NCI-H2107 (cell line): Measurements from ENCODE around the gene SLAMF6.

ENCODE experiments used
- DNase-seq: peaks from one replicate; lab custom pipeline; 2025; lab: John Stamatoyannopoulos, UW

SLAMF6 gene

DNA sequence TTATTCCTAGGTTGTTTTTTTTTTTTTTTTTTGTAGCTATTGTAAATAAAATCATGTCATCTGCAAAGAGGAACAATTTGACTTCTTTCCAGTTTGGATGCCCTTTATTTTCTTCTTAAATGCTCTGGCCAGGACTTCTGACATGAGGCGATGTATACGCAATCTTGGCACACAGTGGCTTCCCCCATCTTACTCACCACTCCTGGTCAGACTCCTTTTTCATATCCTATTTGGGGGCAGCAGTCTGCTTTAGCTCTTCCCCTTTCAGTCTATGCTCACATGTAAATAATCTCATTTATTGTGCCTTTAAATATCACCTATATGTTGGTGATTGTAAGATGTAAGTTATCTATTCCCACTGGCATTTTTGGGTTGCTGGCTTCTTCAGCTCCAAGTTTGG is 56.1 kb downstream of the SLAMF6 start:
- no peak for DNase-seq

DNA sequence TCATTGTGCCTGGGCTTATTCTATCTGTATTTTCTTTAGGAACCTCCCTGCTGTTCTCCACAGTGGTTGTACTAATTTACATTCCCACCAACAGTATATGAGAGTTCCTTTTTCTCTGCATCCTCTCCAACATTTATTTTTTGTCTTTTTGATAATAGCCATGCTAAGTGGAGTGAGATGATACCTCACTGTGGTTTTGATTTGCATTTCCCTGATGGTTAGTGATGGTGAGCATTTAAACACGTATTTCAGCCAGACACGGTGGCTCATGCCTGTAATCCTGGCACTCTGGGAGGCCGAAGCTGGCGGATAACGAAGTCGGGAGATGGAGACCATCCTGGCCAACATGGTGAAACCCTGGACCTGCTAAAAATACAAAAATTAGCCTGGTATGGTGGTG is 57.9 kb downstream of the SLAMF6 start:
- no peak for DNase-seq

GRCh38 chr1:160460683-160461287 is 62.3 kb downstream of the SLAMF6 start:
- DNase-seq, result no peak

GRCh38 chr1:160460214-160460642 is 62.8 kb downstream of the SLAMF6 start:
- no peak for DNase-seq

GRCh38 chr1:160459687-160460086 is 63.4 kb downstream of the SLAMF6 start:
- no peak for DNase-seq

DNA sequence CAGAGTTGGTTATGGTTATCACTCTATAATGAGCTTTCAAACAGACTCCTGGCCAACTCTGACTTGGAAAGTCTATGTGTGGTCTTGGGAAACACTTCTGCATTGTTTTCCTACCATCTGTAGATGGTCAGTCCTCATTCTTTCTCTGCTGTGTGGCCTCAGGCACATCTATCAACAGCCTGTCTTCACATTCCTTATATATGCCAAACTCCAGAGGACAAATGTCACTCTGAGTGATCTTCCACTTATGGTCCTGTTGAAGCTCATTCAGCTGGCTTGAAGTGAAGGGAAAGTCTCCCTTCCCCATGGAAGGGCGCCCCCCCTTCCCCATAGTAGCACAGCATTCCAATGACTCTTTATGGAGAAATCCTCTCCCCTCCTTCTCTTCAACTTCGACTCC is 64.0 kb downstream of the SLAMF6 start:
- no peak for DNase-seq

GRCh38 chr1:160455153-160455517 is 67.9 kb downstream of the SLAMF6 start:
- no peak for DNase-seq

- DNase-seq, result no peak
Observed at GRCh38 chr1:160454371-160455152, 68.5 kb downstream of the SLAMF6 start.

- DNase-seq, result no peak
Observed at GRCh38 chr1:160453443-160453842, 69.6 kb downstream of the SLAMF6 start.

- no peak for DNase-seq
Observed at GRCh38 chr1:160451859-160452232, 71.2 kb downstream of the SLAMF6 start.

DNA sequence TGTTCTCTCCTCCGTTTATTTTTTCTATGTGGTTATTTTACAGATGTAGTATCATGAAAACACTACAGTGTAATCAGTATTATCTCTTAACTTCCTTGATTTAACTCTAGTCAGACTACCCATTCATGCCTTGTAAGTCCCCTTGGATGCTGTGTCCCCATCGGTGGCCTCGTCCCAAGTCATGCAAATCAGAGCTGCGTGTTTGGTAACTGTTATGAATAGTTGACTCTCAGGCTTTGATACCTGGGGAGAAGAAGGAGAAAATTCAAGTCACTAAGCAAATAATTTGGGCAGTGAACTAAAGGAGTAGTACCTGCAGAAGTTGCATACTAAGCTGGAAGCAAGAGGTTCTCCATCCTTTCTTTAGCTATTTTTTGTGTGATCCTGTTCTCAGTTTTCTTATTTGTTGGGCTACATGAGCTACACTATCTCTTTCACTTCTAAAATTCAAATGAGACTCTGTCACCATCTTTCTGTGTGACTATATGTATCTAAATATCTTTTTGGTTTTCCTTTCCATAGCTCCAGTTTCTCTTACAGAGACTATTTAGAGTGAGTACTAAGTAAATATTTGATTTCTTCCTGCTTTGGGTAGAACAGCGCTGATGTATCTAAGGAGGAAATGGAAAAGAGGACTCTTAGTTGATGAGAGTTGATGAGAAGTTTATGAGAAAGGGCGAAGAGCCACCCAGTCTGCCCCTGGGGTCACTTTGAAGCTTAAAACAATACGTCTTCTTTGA is 71.8 kb downstream of the SLAMF6 start:
- no peak for DNase-seq

DNA sequence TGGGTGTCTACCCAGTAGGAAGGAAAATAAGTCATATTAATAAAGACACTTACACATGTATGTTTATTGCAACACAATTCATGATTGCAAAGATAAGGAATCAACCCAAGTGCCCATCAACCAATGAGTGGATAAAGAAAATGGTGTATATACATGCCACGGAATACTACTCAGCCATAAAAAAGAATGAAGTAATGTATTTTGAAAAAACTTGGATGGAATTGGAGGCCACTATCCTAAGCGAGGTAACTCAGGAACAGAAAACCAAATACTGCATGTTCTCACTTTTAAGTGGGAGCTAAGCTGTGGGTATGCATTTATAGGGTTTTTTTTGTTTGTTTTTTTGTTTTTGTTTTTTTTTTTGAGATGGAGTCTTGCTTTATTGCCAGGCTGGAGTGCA is 73.6 kb downstream of the SLAMF6 start:
- no peak for DNase-seq

- DNase-seq, result no peak
Observed at GRCh38 chr1:160446945-160447600, 76.0 kb downstream of the SLAMF6 start.

GRCh38 chr1:160439718-160440117 is 83.3 kb downstream of the SLAMF6 start:
- no peak for DNase-seq

DNA sequence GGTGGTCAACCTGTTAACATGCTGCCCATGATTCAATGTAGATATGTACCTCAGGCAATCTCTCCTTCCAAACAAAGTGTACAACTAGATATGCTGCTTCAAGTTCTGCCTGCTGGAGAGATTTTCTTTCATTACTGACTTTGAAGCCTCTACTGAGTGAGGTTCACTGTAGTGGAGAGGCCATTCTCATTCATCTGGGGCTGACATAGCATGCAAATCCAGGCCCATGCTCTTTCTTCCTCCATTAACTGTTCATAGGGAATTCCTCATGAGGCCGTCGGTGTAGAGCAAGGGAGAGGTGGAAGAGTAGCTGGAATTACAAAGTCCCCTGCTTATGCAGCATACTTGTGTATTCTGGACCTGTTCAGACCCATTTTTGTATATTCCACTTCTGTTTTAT is 84.1 kb downstream of the SLAMF6 start:
- no peak for DNase-seq

DNA sequence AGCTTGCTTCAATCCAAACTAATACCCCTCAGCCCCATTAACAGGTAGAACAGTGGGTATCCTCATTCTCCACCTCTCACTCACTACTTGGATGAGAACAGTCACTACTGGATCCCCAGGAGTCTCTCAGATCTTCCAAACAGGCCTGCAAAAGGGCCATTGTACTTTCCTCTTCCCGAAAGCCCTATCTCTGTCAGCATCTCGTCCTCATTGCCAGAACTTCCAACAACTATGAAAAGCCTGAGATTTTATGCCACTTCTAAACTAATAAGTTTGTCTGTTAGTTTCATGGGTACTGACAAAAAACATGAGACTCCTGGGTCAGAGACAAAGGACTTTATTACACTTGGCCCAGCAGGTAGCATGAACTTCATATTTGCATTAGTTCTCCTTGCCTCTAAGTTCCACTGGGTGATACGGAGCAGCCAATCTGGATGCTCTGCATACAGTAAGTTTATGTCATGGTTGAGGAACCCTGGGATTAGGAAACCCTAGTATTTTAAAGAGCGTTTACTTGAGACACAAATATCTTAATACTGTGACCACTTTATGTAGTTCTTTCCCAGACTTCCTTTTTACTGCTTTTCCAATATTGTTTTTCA is 84.6 kb downstream of the SLAMF6 start:
- DNase-seq, result no peak

GRCh38 chr1:160437432-160438316 is 85.4 kb downstream of the SLAMF6 start:
- DNase-seq, result no peak

DNA sequence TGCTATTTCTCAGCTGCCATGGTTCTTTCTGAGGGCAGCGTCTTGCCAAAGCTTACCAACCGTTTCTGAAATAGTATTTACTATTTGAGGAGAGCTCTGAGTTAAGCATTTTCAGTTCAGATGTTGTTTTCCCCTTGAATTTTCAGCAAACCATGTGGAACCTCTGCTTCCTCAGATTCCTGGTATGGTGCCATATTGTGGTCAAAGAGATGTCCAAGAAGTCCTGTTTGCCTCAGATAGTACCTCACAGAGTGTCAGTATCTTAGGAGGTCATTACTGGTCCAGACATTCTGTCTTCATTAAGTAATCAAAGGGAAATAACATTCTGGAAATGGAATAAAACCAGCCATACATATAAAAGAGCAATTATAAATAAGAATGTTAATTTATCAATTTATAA is 86.1 kb downstream of the SLAMF6 start:
- DNase-seq, result no peak
